Smooth muscle cell of the brain vasculature (primary cell): ENCODE results near the gene CHD9NB.
"Not testable (repeated sequence)": the region's sequence is repeated elsewhere in the genome, so short reads cannot be mapped to it uniquely, and the experiment has no call there.

Experiments used
- DNase-seq: peaks from one replicate; pipeline ENCODE4 v3.0.0-alpha.2; 2012; ENCODE audit warnings: low read depth, low spot score

The CHD9NB gene

DNA sequence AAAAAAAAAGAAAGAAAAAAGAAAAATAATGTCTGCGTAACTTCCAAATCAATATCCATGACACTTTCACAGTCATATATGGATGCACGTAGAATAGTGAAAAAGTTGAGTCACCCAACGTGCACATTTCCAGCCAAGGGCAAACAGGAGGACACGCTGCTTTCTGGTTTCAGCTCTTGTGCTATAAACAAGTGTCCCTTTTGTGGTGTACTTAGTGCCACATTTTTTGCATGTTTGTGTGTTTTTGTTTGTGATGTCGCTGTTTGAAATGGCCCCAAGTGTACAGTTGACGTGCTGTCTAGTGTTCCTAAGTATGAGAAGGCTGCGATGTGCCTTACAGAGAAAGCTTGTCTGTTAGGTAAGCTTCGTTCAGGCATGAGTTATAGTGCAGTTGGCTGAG is 5.0 kb upstream of the CHD9NB start:
- no peak for DNase-seq

DNA sequence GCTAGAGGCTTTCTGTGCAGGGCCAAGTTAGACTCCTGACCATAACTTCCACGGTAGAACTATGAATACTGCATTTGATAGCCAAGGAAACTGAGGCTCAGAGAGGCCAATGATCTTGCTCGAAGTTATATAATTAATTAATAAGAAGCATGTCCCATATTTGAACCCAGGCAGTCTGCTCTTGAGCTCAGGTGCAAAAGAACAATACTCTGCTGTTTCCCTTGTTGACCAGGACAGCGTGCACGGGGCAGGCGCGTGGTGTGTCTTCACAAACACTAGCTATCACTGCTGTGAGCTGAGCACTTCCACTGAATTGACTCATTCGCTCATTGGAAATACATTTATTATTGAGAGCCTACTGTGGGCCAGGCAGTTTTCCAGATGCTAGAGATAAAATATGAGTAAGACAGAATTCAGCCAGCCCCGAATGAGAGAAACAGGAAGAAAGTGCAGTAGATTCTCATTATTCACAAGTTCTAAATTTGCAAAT is 3.7 kb upstream of the CHD9NB start:
- no peak for DNase-seq

DNA sequence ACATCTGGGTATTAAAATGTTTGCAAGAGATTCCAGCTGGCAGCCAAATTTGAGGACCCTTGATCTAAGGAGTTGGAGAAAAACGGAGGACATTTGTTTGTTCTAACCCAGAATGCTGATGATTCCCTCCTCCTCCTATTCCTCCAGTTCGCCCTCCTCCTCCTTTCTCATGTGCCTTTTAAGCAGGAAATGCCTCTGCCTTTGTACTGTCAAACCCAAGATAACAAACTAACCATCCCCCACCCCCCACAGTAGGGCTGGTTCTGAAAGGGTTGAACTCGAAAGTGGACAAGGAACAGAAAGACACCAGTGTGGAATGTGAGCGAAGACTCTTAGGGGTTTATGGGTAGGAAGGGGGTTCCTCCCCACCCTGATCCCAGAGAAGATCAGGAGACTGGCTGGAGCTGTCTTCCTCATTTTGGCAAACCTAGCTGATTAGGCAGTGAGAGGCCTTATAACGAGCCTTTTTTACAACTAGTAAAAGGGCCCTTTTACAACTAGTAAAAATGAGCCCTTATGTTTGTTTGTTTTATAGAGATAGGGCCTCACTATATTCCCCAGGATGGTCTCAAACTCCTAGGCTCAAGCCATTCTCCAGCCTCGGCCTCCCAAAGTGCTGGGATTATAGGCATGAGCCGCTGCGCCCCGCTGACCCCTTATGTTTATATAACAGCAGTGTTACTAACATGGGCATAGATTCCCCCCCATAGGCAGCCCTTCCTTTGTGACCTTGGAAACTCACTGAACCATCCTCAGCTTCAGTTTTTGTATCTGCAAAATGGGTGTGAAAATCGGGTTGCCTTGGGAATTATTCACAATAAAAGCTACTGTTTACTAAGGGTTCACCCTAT is 3.1 kb upstream of the CHD9NB start:
- DNase-seq = no peak

DNA sequence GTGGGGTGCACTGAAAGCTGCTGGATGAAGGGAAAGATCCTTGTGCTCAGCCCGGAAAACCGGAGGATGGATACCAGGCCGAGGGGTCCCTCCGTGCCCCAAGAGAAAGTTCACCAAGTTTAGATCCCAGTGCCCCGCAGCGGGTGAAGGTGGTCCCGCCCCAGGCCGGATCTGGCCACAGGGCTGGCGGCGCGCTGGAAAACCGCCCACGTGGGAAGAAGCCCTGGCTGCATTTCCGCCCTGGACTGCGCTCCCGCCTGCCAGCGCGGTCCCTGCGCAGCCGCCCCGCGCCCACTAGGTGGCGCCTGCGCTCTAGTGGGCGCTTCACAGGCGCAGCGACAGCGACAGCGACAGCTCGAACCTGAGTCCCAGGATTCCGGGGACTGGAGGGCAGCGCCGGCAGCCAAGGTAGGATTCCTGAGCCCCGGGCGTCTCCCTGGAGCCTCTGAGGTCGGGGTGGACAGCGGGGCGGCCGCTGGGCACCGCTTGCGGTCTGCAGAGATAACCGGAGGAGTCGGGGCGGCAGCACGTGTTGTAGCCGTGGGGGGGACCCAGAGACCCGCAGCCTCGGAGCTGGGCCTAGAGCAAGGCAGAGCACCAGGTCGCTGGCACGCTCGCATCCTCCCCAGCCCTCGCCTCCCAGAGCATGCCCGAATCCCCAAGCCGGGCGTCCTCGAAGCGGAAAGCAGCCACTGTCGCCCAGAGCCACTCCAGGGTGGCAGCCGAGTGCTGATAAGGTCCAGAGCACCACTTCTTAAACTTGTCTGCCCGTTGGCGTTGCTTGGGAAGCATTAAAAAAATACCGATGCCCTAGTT is 2.2 kb upstream of the CHD9NB start, which contains the start of gene CHD9:
Gene CHD9 (plus strand): TSS at position 322 of the 816 bp plus-strand sequence. CDS start 101,099 bp downstream, outside the sequence.
- peak; percentile 65 for DNase-seq

DNA sequence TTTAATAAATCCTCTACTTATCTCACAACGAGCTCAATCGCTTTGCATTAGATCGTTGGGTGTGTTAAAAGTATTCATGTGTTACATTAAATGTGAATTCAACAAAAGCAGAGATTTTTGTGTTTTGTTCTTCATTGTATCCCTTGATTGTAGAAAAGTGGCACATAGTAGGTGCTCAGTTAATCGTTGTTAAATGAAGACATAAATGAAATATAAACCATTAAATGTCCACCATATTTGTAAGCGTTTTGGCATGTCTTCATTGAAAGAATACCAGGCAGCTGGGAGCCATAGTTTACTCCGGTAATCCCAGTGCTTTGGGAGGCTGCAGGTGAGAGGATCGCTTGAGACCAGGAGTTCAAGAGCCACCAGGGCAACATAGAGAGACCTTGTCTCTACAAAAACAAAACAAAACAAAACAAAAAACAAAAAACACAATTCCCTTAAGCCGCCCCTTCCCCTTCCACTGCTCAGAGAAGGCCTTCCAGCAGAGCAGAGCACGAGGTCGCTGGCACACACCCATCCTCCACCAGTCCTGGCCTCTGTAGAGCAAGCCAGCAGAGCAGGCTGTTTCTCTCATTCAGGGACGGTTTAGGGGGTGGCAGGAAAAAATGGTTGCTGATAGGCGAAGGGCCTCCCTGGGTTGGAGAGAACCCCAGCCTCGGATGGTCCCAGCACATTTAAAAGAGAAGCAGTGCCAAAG is 1.4 kb upstream of the CHD9NB start:
- no peak for DNase-seq

DNA sequence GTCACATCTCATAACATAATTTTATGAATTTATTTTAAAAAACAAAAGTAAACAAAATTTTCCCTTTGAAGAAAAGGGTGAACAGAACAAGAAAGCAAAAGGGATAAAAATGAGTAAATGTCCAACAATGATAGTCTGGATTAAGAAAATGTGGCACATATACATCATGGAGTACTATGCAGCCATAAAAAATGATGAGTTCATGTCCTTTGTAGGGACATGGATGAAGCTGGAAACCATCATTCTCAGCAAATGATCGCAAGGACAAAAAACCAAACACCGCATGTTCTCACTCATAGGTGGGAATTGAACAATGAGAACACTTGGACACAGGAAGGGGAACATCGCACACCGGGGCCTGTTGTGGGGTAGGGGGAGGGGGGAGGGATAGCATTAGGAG is 1.4 kb downstream of the CHD9NB start:
- DNase-seq = not testable (repeated sequence)

DNA sequence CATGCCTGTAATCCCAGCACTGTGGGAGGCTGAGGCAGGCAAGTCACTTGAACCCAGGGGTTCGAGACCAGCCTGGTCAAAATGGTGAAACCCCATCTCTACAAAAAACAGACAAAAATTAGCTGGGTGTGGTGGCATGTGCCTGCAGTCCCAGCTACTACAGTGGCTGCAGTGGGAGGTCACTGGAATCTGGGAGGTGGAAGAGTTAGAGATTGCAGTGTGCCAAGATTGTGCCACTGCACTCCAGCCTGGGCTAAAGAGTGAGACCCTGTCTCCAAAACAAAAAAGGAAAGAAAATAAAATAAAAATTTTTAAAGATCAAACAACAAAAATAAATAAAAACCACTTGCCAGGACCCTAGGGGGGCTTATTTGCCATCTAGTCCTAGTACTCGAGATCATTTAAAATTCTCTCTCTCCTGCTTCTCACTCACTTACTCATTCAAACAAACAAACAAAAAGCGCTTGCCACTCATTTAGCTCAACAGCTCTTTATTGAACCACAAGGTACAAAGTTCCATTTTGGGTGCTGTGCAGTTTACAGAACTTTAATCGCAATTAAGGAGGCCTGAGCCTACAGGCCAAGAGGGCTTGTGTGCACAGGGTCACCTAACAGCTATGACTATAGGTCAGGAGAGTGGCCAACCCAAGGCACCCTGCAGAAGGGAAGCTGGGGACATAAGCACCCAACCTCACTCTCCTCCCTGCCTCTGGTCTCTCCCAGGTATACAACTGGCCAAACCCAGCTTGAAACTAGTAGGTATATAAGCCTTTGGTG is 4.4 kb downstream of the CHD9NB start:
- no peak for DNase-seq

DNA sequence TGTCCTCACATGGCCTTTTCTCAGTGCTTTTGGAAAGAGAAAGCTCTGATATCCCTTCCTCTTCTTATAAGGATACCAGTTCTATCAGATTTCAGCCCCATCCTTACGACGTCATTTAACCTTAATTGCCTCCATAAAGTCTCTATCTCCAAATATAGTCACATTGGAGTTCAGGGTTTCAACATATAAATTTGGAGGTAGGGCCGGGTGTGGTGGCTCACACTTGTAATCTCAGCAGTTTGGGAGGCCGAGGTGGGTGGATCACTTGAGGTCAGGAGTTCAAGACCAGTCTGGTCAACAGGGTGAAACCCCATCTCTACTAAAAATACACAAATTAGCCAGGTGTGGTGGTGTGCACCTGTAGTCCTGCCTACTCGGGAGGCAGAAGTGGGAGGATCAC is 5.2 kb downstream of the CHD9NB start:
- not testable (repeated sequence) for DNase-seq

DNA sequence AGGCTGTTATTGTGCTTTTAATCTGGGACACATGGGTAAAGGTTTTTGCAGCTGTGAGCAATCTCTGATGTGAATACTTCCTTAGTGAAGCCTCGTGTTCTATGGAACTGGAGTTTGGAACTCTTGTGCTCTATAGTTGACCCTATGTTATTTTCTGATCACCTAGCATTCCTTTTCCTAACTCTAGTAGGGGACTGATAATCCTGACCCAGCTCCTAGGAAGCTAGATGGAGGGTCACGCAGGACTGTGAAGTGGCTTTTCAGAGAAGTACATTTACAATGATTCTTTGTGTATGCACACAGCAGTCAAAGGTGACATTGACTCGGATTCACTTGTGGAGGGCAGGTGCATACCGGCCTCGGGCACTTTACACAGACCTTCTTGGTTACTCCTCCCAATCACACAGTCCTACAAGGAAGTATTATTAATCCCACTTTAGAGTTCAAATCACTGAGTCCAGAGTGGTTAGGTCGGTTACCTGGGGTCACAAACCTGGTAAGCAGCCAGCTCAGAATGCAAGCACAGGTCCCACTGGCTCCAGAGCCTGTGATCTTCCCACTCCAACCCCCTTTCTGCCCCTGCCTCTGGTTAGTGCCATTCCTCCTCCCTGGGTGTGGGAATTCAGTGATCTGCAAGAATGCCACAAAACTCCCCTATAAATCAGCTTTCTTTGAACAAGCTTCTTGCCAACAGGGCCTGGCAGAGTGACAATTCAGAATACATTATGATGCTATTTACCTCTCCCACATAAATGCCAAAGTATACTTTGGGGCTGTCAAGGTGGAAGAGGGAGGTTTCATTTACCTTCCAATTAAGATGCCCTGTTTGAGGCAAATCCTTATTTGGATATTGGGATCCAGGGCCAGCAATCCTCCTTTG is 7.1 kb downstream of the CHD9NB start:
- DNase-seq = no peak

DNA sequence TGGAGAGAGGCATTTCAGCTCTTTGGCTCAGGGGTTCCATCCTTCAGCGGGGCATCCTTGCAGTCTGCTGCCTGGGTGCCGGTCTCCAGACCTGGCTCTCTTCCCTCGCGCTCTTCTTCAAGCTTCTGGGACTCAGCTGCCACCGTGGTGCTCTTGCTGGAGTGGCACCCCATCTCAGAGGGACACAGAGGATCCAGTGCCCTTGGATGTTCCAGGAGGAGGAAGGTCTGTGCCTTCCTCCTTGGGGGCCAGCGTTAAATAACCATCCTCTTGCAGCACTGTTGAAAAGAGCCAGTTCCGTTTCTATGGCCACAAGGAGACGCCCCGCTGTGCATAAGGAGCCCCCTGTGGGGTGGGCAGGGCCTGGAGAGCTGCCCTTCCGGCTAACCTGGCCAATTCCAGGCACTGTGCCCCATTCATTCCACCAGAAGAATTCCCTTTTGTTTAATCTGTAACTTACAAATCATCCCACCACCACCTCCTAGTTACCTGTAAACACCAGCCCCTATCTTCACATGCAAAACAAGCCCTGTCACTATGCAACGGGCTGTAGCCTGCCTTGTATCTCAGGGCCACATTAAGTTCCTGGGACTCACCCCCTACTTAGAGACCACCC is 8.6 kb downstream of the CHD9NB start:
- DNase-seq = no peak

DNA sequence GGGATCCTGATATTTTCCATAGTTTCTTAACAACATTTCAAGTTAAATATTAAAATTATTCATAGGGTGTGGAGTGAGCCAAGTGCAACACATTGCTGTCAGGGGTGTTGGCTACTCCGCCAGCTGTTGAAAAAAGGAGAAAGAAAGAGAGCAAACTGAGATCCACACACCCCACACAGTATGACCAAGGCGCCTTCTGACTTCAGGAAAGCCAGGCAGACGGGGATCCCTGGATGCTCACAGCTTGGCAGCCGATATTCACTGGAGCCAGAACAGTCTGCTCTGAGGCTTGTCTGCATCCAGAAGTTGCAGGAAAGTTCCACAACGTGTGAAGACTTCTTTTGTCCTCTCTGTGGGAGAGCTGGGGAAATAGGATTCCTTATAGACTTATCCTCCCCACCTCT is 9.3 kb downstream of the CHD9NB start:
- no peak for DNase-seq

DNA sequence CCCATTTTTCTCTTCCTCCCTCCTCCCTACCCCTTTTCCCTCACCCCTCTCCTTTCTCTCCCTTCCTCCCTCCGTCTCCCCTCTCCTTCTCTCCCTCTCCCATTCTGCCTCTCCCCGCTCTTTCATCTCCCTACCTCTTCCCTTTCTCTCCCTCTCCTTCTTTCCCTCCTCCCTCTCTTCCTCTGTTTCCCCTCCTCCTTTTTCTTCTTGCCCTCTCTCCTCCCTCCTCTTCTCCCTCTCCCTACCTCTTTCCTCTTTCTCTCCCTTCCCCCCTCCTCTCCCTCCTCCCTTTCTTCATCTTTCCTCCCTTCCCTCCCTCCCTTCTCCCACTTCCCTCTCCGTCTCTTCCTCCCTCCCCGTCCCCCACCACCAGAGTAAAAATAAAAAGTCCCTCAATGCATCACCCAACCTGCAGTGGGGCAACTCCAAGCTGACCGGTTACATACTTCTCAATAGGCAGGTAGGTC is 10.4 kb downstream of the CHD9NB start:
- DNase-seq = no peak

DNA sequence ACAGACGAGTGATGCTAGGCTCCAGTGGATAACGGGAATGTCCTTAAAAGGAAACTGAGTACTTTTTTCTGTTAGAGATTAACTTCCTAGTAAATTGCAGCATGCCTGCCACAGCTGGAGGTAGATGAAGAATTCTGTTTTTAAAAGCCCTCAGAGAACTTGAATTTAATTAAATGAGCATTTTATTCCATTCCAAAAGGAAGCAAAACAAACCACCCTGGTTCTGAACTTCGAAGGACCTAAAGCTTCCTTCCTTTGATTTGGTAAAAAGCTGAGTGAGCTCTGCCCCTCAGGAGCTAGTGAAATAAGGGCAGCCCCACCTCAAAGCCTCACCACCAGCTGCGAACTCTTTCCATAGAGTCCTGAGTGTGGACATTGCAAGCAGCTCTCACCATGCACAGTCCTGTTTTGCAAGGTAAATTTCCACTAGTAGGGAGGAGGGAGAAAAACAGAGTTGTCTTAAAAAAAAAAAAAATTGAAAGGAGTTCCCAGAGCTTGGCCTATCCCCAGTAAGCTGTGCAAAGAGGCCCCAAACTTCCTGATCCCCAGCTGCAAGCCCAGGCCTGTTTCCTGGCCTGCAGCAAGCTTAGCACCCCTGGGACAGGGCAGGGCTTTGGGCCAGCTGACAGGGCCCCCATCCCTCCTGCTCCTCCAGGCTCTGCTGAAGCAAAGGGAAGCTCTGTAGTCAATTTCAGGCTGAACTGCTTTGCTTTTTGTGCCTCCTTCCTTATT is 11.2 kb downstream of the CHD9NB start:
- no peak for DNase-seq

DNA sequence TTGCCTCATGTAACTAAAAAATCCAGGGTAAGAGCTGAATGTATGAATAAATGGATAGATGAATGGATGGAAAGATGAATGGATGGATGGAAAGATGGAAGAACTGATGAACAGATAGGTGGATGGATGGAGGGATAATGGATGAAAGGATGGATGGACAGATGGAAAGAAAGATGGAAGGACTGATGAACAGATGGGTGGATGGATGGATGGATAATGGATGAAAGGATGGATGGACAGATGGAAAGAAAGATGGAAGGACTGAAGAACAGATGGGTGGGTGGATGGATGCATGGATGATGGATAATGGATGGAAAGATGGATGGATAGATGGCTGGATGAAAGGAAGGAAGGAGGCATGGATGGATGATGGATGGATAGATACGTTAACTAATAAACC is 11.9 kb downstream of the CHD9NB start:
- DNase-seq = no peak

DNA sequence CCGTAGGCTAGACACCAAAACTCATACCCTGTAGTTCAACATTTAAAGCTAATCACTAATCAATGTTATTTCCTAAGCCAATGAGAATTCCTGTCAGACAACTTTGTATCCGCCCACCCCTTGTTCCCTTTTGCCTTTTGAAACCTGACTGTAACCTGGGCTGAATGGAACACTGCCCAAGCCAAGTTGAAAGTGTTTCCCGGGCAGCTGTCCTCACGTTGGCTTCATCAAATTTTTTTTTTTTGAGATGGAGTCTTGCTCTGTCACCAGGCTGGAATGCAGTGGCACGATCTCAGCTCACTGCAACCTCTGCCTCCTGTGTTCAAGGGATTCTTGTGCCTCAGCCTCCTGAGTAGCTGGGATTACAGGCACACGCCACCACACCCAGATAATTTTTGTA is 16.0 kb downstream of the CHD9NB start:
- DNase-seq = not testable (repeated sequence)

DNA sequence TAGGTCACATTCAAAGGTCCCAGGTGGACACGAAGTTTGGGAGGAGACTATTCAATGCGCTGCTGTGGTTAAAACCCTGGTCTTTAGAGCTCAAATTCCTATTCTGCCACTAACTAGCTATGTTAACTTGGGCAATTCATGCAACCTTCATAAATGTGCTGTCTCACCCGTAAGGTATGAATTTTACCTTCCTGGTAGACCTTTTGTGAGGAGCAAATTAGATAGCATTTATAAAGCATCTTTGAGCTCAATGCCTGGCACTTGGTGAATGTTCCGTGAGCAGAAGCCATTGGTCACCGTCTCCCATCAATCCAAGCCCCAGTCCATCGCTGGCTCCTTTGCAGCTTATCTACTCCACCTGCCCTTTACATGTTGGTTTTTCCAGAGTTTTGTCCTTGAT is 16.6 kb downstream of the CHD9NB start:
- DNase-seq = no peak

DNA sequence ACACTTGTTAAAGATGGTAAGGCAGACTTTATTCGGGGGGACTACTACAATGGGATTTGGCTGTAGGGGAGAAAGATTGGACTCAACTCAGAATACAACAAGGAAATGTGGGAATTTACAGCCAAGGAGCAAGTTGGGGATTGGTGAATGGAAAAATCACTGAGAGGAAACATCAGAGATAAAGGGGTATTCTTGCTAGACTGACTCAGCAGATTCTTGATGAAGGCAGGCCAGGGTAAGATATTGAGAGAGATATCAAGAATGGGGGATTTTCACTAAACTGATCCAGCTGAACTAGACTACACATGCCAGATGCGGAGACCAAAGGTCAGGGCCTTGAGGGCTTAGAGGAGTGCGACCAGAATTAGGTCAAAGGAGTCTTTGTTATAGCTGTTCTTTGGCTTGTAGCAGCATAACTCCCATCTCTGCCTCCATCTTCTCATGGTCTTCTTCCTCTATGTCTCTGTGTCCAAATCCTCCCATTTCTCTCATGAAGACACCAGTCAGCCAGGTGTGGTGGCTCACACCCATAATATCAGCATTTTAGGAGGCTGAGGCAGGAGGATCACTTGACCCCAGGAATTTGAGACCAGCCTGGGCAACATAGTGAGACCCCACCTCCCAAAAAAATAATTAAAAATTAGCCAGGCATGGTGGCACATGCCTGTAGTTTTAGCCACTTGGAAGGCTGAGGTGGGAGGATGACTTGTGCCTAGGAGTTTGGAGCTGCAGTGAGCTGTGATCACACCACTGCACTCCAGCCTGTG is 17.3 kb downstream of the CHD9NB start:
- no peak for DNase-seq

DNA sequence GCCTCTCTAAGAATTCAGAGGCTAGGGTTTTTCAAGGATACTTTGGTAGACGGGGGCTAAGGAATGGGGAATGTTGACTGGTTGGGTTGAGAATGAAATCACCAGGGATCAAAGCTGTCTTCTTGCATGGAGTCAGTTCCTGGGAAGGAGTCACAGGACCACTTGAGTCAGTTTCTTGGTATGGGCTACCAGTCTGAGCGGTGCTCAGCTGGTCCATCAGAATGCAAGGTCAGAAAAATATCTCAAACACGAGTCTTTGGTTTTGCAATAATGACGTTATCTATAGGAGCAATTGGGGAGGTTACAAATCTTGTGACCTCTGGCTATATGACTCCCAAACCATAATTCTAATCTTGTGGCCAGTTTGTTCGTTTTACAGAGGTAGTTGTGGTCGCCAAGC is 18.4 kb downstream of the CHD9NB start:
- DNase-seq = no peak
